ENCODE measurements around the gene TP53I13.

TP53I13 gene

DNA sequence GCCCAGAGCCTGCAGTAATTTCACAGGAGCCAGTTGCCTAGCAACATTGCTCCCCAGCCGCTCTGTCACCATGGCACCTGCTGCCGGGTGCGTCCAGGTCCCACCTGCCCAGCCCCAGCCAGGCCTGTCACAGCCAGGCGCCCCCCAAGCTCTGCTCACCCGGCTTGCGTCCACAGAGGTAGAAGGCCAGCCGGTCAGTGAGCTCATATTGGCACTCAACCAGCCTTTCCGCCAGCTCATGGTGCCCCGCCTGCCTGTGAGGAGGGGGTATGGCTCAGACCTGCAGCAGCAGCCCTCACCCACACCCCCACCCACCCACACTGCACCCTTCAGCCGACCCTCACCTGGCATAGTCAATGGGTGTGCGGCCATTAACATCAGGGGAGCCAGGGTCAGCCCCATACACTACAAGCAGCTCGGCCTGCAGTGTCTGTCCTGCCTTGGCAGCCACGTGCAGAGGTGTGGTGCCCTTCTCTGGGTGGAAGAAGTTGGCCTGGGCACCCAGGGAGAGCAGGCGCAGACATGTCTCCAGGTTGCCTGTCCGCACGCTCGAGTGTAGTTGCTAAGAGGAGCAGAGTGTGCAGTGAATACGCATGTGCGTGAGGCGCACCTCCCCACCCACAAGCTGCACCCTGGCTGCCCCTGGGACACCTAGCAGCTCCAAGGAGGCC is 13.2 kb downstream of the TP53I13 start:
- no peak for DNase-seq (ENCODE audit: low read depth, low spot score)

DNA sequence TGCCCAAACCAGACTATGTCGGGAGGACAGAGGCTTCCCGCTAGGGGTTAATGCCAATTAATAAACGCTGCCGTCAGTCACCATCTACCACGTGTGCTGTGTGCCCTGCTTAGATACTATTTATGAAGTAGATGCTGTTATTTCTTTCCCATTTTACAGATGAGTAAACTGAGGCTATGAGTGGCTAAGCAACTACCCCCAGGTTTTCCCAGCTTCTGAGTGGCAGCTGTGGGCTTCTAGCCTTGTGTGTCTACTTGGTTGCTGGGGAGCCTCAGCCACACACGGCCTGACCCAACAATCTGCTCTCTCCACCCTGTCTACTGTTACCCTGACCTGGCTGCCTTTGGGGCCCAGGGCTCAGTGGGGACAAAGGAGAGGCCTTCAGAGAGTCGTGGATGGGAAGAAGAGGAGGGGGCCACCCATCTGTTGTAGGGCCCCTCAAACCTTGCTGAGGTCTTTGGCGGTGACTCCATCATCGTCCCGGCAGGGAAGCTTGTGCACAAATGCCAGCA is 13.8 kb downstream of the TP53I13 start:
- no peak for DNase-seq (ENCODE audit: low read depth, low spot score)

DNA sequence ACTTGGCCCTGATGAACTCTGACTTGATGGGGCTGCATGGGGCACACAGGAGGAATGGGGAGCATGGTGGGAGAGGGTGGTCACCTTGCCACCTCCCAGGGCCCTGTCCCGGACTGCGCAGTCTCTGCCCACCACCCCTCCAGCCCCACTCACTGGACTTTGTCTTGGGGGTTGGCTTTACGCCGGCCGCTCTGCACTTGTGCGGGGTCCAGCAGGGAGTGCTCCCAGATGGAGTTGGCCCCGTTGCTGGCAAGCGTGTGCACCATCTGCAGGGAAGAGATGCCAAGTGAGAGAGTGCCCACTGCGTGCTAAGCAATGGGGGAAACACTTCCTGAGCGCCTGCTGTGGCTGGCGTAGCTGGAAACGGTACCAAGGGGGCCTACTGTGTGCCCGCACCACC is 14.3 kb downstream of the TP53I13 start:
- DNase-seq (ENCODE audit: low read depth, low spot score), result no peak

DNA sequence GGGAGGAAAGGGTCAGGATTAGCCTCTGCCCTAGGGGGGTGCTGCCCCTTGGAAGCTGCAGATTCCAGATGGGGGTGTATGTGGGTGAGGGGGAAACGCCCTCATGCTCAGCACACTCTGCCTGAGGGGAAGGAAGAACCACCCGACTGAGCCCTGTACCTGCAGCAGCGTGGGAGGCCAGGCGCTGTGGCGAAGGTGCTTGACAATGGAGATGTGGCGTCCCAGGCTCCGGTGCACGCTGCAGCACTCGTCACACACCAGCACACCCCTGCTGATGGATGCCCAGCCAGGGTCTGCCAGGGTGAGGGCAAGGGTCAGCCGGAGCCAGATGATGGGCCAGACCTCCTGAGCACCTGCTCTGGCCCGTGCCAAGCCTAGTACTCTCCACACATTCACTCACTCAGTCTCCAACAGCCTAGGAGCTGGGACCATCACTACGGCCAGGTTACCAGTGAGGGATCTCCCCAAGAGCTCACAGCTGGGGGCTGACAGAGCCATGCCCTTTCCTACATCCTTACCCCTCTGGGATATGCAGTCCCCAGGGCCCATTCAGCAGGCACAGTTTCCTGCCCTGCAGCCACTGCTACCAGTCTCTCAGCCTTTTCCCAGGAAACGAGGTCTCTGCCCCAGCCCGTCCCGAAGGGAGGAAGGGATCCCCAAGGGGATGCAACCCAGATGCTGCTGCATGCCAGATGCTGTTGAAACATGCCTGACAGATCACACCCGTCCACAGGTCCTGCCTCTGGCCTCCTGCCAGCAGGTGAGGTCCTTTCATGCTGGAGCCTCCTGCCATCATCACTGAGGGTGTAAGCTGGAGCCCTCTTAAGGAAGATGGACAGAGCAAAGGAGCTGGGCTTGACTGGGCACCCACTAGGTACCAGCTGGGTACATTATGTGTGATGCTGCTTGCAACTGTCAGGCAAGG is 15.1 kb downstream of the TP53I13 start:
- no peak for DNase-seq (ENCODE audit: low read depth, low spot score)

DNA sequence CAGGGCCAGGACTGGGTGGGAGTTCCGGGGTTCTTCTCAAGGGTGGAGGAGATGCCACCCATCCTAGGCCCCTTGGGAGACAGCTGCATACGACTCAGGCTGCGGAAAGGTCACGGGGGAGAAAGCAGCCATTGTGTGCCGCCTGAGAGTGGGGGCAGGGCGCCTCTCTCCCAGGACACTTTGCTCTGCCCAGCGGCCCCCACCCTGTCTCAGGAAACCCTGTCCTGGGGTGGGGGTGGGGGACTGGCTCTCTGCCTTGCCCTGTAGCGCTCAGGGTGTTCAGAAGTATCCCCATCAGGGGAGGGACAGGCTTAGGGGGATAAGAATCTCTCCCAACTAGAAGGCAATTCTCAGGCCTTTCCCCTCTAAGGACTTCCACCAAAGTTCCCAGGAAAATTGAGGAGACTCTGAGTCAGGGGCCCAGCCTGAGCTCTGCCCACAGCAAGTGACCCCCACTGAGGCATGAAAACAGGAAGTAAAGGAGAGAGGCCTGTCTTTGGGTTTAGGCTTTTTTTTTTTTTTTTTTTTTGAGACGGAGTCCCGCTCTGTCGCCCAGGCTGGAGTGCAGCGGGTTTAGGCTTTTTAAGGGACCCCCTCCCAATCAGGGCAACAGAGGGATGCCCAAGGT is 16.1 kb downstream of the TP53I13 start:
- DNase-seq (ENCODE audit: low read depth, low spot score), result no peak

DNA sequence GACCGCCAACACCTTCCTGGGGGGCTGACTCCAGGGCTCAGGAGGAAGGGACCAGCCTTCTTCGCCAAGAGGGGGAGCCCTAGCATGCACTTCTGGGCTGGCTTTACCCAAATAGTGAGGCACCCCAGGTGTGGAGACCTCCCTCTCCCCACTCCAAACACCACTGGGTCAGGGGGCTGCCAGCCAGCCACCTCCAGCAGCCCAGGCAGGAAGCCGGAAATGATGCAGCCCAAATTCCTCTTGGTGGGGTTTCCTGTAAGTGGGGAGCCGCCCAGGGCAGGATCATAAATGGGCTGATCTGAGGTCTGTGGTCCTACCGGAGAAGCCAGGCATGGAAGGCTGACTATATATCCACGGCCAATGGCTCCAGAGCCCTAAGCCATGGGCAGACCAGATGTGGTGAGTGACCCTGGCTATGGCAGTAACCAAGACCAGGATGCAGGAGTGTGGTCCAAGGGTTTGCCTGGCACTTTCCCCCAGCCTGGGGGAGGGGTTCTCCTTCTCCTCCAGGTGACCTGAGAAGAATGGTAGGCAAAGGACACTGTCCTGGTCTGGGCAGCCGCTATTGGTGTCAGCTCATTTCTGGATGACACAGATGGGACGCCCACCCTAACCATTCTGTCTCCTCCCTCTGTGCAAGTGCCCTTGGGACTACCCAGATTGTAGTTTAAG is 16.7 kb downstream of the TP53I13 start:
- DNase-seq (ENCODE audit: low read depth, low spot score), result no peak

DNA sequence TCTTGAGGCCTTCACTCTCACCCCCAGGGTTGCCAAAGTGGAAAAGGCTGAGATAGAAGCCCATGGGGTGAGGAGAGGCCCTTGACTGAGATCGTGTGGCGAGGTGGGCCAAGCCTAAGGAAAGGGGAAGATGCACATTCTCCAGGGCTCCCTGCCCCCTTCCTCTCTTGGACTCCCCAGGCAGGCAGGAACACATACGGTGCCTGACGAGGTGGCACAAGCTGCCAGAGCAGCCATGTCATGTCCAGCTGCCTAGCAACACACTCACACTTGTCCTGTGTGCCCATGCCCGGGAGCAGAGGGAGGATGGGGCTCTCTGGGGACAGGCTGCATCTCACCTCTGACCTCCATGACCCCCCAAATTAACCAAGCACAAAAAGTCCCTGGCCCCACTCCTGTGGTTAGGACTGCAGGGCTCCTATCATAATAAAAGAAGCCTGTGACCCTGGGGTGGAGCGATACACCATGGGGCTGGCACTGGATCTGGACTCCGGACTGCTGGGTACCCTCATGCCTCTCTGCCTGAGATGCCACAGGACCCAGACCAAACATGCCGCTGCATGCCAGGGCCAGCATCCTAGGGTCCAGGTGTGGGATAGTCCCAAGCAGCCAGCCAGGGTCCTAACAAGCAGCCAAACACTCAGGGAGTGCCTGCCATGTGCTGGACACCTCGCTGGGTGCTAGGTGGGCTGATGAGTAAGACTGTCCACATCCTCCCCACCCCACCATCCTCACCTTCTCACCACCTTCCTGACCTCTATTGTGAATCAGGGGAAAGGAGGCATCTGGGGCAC is 18.4 kb downstream of the TP53I13 start:
- DNase-seq (ENCODE audit: low read depth, low spot score), result no peak

DNA sequence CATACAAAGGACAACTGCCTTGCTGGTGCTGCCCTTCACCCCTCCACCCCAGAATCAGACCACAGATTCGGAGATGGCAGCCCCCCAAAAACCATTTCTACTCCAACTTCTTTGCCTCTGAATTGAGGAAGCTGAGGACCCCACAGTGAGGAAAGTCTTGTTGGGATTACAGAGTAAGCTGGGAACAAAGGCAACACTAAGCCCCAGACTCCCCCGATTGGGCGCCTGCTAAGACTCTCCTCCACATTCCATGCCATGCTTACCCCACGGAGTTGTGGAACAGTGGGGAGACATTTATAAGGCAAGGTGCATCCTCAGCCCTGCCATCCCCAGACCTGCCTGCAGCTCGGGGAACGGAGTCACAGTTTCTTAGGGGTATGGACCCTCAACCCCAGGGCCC is 19.1 kb downstream of the TP53I13 start:
- no peak for DNase-seq (ENCODE audit: low read depth, low spot score)

DNA sequence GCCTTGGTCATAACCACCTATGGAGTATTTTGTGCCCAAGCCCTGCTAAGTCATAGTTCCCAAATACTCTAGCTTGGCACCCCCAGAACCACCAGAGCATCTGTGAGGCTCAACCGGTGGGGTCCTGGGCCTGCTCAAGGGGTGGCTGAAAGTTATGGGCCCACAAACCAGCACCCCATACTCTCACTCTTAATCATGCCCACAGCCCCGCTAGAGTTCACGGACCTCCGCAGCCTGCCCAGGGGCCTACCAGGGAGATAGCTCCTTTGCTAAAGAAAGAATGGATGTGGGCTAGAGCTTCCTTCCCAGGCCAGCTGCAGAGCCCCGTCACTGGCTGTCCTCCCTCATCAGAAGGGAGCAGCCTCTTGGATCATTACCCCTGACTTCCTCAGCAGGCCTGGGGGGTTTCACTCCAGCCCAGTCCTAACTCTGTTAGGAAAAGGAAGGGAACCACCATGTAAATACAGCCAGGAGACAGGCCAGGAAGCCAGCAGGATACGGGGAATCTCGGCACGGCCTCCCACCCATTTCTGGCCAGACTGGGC is 19.6 kb downstream of the TP53I13 start:
- DNase-seq (ENCODE audit: low read depth, low spot score), result no peak

DNA sequence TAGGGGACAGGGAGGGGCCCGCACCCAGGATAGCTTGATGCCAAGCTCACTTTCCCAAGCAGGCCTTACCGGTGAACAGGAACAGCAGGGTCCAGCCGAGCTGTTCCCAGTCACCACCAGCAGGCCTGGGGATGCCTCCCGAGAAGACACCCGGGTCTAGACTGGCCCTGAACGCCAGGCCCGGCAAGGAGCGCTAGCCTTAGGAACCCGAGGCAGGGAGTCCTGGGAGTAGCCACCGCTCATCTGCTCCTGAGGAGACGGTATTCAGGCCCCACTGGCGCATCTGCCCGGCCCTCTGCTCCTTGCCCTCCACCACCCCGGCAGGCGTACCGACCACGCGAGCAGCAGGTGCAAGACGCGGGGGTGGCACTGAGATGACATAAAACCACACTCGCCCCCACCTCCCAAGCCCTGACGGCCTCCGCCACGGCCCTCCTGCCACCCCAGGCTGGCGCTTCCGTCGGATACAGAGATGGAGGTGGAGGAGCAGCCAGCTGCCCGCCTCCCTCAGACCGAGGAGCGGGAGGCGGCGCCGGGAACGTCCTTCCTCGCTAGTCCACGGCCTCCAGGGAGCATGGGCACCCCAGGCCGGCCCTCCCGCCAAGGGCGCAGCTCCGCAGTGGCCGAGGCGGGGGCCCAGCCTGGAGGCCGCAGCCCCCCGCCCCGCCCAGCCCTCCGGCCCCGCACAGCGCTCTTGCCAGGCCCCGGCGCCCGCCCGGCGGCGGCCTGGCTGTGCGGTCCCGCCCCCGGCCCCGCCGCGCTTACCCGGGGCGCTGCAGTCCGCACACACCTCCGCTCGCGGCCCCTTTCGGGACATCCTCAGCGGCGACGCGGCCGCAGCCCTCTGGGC is 20.3 kb downstream of the TP53I13 start:
- no peak for DNase-seq (ENCODE audit: low read depth, low spot score)

DNA sequence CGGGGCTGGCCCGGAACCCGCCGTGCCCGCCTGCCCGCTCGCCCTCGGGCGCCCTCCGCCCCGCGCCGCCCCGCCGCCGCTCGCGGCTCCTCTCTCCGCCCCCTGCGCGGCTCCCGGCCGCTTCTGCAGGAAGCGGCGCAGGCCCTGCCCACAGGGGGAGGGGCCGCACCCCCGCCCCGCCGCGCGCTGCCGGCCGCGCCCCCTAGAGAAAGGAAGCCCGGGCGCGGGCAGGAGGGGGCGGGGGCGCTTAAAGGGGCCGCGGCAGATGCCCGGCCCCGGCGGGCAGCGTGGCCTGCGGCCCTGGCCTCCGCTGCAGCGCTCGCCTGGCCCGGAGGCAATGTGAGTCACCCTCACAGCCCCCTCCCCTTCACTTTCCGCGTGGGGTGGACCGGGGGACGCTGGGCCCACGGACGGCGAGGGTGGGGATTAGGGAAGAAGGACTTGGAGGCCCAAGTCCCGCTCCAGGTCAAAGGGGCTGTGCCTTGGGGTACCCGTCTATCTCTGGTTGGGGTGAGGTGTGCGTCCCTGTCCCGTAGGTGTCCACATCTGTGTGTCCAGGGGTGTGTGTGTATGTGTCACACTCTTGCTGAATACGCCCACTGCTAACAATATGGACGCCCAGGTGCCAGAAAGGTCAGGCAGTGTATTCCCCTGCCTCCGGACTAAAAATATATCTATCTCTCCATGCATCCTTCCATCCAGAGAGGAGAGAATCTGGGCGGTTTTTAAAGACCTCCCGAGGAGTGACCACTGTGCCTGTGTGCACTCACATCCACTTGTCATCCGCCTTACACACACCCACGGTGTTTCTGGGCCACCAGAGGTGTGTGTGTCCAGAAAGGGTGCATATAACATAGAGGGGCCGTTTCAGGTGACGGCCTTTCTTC is 21.3 kb downstream of the TP53I13 start, which contains the start of gene GIT1:
TSS of gene GIT1 (minus strand) at position 125 of the 887 bp plus-strand sequence. CDS start 270 bp downstream, outside the sequence.
- DNase-seq (ENCODE audit: low read depth, low spot score), result no peak

DNA sequence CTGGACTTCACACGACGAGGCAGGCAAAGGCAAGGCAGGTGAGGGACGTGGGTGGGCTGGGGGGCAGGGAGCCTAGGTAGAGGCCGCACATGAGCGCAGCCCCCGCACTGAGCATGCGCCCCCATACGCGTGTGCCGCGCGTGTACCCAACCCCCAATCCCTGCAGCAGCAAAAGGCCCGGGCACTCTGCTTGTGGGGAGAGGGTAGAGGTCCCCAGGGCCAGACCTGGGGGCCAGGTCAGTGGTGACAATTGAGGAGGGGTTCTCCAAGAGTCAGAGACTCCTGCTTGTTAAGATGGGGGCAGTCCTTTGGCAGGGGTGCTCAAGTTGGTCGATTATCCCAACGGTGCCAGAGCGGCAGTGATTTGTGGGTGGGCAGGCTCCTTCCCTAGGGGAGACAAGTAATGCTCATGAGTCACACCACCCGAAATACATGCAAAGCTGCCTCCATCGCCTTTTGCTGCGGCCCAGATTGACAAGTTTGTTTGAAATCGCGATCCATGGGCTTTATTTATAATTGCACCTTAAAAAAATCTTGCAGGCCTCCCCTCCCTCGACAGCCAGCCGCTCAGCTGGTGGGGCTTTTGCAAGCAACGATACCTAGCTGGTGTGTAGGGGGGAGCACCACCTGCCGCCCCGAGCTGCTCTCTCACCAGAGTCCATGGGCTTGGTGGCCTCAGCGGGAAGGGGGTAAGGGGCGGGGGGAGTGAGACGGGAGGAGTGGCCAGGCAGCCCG is 22.1 kb downstream of the TP53I13 start:
- no peak for DNase-seq (ENCODE audit: low read depth, low spot score)

DNA sequence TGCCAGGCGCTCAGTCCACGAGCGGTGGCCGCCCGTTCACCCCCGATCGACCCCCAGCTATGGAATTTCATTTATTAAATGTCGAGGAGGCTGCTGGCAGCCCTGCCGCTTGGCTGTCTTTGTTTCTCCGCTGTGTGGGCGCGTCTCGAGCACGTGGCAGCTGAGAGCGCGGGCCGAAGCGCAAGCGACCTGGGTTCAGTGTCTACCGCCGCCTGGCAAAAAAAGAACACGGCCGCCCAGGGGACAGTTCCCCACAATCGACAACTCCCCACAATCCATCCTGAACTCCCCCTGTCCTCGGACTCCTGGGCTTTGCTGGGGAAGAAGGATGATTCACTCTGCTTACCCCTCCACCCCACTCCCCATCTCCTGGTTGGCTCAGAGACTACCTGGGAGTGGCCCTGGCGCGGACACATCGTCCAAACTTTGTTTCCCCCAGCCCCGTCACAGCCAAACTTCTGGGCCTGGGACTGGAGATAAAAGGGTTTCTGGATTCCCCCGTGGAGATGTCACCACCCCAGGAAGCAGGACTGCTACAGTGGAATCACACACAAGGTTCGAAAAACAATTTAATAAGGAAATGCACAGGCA is 22.7 kb downstream of the TP53I13 start:
- no peak for DNase-seq (ENCODE audit: low read depth, low spot score)

DNA sequence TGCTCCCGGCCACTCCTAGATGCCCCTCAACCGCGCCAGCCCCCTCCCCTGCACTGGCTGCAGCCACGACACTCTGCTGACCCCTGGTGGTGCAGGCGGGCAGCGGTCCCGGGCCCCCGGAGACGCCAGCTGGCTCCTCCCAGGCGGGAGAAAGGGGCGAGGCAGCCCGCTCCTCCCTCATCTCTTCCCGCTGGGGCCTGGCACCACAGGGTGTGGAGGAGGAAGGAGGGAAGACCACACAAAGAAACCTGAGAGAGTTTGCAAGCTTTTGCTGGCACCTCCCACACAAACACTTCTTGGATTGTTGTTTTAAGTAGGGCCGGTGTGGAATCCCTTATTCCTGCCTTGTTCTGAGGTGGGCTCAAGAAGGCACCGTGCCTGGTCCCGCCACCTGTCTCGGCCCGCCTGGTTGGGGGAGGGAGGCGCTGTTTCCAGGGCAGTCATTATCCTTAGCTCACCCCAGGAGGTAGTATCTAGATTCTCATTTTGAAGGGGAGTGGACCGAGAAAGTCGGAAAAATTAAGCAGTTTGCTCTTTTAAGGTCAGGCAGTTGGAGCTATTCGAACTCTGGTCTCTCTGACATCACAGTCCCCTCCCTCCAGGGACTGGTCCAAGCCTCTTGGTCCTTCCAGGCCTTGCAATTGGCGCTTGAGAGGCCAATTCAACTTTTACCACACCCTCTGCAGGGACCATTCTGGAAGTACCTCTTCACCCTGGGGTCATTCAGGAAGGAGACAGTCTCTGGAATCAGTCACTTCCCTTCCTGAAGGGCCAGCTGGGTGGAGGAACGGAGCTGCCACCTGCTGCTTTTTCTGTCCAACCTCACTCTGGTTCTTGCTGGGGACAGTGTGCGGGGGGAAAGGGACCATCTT is 23.5 kb downstream of the TP53I13 start:
- no peak for DNase-seq (ENCODE audit: low read depth, low spot score)

DNA sequence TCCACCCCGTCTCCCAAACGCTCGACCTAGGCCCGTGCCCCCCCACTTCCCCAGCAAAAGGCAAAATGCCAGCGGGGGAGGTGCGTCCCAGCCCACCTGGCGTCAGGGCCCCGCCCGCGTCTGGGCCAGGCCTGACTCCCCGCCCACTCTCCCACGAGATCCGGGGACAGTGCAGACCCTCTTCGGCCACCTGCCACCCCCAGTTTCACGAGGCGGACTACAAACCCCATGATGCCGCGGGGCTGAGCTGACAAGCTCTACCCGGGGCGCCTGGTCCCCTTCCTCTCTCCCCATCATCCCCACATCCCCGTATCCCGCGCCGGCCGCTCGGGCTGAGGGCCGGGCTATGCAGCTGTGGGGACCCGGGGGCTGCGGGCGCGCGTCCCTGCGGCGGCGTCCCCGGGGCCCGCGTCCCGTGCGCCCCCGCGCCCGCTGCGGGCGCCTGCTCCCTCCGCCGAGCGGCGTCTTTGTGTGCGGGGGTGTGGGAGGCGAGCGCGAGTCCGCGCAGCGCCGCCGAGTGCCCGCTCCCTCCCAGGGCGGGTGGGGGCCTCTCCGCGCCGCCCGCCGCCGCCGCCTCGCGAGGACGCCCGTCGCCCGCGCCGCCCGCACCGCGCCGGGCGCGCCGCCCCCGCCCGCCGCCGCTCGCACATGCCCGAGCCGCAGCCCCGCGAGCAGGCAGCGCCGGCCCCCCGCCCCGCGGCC is 24.5 kb downstream of the TP53I13 start, which contains the start of gene ANKRD13B:
TSS of gene ANKRD13B (plus strand) at position 283 of the 702 bp plus-strand sequence. CDS start 490 bp downstream, outside the sequence.
- DNase-seq (ENCODE audit: low read depth, low spot score), result no peak

All from iPS DF 19.7 (cell line).